ENCODE measurements around the gene FAM222B. TPM values are rescaled to one million over a fixed set of nuclear protein-coding genes. Genes with fewer than 3 reads are reported as not detected.
"Not testable (repeated sequence)": the region's sequence is repeated elsewhere in the genome, so short reads cannot be mapped to it uniquely, and the experiment has no call there.

FAM222B gene
- total RNA-seq, 1 experiment from 2014 or later, result 94.6 TPM

DNA sequence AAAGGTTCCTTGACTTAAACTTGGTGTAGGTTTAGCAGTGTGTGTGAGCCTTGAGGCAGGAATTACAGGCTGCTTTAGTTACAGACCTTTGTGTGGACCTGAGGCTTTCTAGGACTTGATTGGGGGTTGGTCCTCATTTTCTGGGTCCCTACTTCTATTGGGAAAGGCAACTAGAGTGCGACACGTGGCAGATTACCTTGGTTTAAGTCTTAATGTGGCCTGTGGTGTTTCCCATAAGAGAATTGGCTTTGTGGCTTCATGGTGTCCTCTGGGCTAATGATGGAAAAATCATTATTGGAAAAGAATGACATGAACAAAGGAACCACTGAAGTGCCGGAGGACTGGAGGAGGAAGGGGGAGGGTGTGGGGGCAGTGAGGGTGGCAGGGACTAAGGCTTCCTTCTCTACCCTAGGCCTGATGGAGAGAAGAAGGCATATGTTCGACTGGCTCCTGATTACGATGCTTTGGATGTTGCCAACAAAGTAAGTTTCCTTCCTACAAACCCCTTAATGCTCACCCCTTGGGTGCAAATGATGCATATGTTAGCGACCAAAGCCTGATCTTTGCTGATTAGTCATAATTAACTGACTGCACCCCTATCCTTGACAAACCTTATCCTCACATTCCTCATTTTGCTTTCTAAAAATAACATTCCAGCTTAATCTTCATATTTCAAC lies 119.3 kb downstream of the FAM222B start:
- CTCF ChIA-PET, result interaction anchor here (1.3 to 1.9 kb wide), 2 partner anchors 12 to 40 kb away, joined by 4 to 6 read pairs; partner anchors contain the start of gene PROCA1
- H3K4me3 Mint-ChIP-seq, result peak overlapping the region; percentile 42
- no peaks in the 10 kb centered on the region for H3K9me3 Mint-ChIP-seq
- TF ChIP-seq, protein P1, sequence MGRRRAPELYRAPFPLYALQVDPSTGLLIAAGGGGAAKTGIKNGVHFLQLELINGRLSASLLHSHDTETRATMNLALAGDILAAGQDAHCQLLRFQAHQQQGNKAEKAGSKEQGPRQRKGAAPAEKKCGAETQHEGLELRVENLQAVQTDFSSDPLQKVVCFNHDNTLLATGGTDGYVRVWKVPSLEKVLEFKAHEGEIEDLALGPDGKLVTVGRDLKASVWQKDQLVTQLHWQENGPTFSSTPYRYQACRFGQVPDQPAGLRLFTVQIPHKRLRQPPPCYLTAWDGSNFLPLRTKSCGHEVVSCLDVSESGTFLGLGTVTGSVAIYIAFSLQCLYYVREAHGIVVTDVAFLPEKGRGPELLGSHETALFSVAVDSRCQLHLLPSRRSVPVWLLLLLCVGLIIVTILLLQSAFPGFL (CRISPR knock-in tag; IDR thresholded peaks at IDR 0.05; ENCODE audit: borderline replicate concordance), result no peak
- TF ChIP-seq, protein P2, sequence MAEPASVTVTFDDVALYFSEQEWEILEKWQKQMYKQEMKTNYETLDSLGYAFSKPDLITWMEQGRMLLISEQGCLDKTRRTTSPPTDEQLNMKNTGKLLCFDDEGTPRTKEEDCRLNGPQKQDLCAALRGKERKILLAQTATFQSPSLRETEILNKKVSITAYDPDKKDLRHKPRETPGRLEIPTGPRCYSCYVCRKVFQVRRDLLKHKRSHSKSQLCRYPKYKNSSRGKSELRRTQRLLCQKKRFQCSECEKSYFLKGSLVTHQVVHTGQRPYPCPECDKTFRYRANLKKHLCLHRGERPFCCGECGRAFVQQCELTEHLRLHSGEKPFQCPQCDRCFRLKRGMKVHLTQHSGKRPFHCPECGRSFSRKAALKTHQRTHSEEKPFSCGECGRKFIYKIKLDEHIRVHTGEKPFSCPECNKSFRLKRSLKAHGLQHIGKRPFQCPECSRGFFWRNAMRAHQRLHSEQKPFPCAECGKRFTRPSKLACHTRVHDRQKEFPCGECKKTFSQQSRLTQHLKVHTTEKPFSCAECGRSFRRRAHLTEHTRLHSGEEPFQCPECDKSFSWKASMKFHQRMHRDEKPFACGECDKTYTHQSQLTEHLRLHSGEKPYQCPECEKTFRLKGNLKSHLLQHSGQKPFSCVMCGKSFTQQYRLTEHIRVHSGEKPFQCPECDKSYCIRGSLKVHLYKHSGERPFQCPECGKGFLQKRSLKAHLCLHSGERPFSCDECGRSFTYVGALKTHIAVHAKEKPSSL (CRISPR knock-in tag; conservative IDR thresholded peaks at IDR 0.05), result 0 out of 2 replicates have a peak, but pooled peaks have one; percentile 43
- 0 out of 2 replicates have a peak, but pooled peaks have one; percentile 18 for TF ChIP-seq MYBL2 (CRISPR knock-in tag; IDR thresholded peaks at IDR 0.05)
- peak overlapping the region; percentile 69 for H3K27ac Mint-ChIP-seq
- peaks cover 53% of the 10 kb centered on the region for H3K4me1 Mint-ChIP-seq
- POLR2A ChIA-PET, result interaction anchor here (0.6 to 6.4 kb wide), 2 partner anchors 23 to 68 kb away, joined by 4 to 310 read pairs; partner anchors contain the start of gene TRAF4
- DNase-seq (ENCODE audit: low spot score) (no peak), ATAC-seq (no peak)
- H3K27me3 Mint-ChIP-seq (ENCODE audit: low read depth), result no peaks in the 10 kb centered on the region
- H3K36me3 Mint-ChIP-seq, result peaks cover 48% of the 10 kb centered on the region

DNA sequence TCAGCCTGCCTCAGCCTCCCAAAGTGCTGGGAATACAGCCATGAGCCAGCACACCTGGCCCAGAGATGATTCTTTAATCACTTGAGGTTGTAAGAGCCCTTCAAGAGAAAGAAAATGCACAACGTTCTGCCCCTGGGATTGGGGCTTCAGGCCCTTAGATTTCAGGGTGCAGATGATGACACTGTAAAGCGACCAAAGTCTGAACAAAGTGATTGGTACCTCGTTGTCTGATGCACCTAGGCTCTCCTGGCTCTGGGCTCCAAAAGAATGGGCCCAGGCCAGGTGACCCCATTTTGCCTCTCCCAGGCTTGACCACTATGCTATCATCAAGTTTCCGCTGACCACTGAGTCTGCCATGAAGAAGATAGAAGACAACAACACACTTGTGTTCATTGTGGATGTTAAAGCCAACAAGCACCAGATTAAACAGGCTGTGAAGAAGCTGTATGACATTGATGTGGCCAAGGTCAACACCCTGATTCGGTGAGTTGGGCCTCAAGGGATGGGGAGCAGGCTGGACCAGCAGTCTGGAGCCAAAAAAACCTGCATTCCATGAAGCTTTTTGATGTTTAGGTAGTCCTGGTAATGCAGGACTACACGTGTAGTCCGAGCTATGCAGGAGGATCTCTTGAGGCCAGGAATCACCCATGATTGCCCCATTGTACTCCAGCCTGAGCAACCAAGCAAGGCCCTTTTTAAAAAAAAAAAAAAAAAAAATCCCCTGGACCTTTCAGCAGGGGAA lies 120.0 kb downstream of the FAM222B start:
- no peaks in the 10 kb centered on the region for H3K9me3 Mint-ChIP-seq

DNA sequence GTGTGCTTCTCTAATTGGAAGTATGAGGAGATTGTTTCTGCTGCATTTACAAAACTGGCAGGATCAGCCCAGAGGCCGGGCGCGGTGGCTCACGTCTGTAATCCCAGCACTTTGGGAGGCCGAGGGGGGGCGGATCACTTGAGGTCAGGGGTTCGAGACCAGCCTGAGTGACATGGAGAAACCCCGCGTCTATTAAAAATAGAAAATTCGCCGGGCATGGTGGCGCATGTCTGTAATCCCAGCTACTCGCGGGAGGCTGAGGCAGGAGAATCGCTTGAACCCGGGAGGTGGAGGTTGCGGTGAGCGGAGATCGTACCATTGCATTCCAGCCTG lies 121.6 kb downstream of the FAM222B start:
- Mint-ChIP-seq H3K27ac (peak overlapping the region; percentile 100), H3K4me1 (peaks cover 60% of the 10 kb centered on the region), H3K4me3 (peak overlapping the region; percentile 100), H3K36me3 (peaks cover 49% of the 10 kb centered on the region)
- H3K9me3 Mint-ChIP-seq; DNase-seq (ENCODE audit: low spot score); H3K27me3 Mint-ChIP-seq (ENCODE audit: low read depth); ATAC-seq: not testable (repeated sequence)
- CTCF ChIA-PET, result interaction anchor here (1.2 to 1.5 kb wide), 2 partner anchors 29 to 181 kb away, joined by 3 to 4 read pairs; no protein-coding TSS in a partner anchor
- POLR2A ChIA-PET, result interaction anchor here (2.1 kb wide), 1 partner anchor 10 kb away, joined by 56 read pairs; the partner anchor contains the start of gene PROCA1

More for the DNA sequence above, 120.0 kb downstream of the FAM222B start:
- POLR2A ChIA-PET, result interaction anchor here (1.4 kb wide), 1 partner anchor 12 kb away, joined by 8 read pairs; the partner anchor contains the start of gene PROCA1
- CTCF ChIA-PET, result interaction anchor here (1.3 to 1.9 kb wide), 2 partner anchors 11 to 41 kb away, joined by 4 to 6 read pairs; partner anchors contain the start of gene PROCA1
- no peak for DNase-seq (ENCODE audit: low spot score)
- peak overlapping the region; percentile 100 for H3K4me3 Mint-ChIP-seq
- no peak for ATAC-seq
- H3K36me3 Mint-ChIP-seq, result peaks cover 48% of the 10 kb centered on the region
- H3K27me3 Mint-ChIP-seq (ENCODE audit: low read depth), result no peaks in the 10 kb centered on the region
- H3K27ac Mint-ChIP-seq, result peak overlapping the region; percentile 100
- H3K4me1 Mint-ChIP-seq, result peaks cover 55% of the 10 kb centered on the region
- TF ChIP-seq, protein P3, sequence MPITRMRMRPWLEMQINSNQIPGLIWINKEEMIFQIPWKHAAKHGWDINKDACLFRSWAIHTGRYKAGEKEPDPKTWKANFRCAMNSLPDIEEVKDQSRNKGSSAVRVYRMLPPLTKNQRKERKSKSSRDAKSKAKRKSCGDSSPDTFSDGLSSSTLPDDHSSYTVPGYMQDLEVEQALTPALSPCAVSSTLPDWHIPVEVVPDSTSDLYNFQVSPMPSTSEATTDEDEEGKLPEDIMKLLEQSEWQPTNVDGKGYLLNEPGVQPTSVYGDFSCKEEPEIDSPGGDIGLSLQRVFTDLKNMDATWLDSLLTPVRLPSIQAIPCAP (CRISPR knock-in tag; IDR thresholded peaks at IDR 0.05), result no peak
- no peak for TF ChIP-seq HMGA2 (CRISPR knock-in tag; IDR thresholded peaks at IDR 0.05)
- no peak for TF ChIP-seq ZNF138 (CRISPR knock-in tag; conservative IDR thresholded peaks at IDR 0.05)
- TF ChIP-seq, protein P4, sequence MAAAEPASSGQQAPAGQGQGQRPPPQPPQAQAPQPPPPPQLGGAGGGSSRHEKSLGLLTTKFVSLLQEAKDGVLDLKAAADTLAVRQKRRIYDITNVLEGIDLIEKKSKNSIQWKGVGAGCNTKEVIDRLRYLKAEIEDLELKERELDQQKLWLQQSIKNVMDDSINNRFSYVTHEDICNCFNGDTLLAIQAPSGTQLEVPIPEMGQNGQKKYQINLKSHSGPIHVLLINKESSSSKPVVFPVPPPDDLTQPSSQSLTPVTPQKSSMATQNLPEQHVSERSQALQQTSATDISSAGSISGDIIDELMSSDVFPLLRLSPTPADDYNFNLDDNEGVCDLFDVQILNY (CRISPR knock-in tag; IDR thresholded peaks at IDR 0.05), result no peak
- TF ChIP-seq, protein P5, sequence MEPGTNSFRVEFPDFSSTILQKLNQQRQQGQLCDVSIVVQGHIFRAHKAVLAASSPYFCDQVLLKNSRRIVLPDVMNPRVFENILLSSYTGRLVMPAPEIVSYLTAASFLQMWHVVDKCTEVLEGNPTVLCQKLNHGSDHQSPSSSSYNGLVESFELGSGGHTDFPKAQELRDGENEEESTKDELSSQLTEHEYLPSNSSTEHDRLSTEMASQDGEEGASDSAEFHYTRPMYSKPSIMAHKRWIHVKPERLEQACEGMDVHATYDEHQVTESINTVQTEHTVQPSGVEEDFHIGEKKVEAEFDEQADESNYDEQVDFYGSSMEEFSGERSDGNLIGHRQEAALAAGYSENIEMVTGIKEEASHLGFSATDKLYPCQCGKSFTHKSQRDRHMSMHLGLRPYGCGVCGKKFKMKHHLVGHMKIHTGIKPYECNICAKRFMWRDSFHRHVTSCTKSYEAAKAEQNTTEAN (CRISPR knock-in tag; IDR thresholded peaks at IDR 0.05), result no peak
- TF ChIP-seq TCF7 (CRISPR knock-in tag; IDR thresholded peaks at IDR 0.05; ENCODE audit: low read depth), result no peak

All from WTC11 (cell line).